ENCODE measurements around the gene CYB561A3.

The CYB561A3 gene

DNA sequence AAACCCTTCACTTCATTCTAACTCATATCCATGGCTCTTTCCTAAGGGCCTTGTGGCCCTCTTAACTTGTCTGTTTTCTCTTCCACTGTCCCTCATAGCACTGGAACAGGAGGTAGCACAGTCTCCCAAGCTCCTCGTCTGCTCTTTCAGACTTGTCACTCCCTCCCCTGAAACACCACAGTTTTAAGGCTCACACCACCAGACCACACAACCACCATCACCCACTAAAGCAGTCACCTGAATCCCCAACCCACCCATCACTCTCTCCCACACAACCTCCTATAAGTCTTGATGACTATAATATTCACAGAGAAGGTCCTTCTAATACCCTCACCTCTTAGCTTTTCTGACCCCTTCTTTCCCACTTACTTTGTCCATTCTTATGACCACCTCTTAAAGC is 55.5 kb downstream of the CYB561A3 start:
- H3K36me3 ChIP-seq (replicated peaks): peaks cover 89% of the 10 kb centered on the region

DNA sequence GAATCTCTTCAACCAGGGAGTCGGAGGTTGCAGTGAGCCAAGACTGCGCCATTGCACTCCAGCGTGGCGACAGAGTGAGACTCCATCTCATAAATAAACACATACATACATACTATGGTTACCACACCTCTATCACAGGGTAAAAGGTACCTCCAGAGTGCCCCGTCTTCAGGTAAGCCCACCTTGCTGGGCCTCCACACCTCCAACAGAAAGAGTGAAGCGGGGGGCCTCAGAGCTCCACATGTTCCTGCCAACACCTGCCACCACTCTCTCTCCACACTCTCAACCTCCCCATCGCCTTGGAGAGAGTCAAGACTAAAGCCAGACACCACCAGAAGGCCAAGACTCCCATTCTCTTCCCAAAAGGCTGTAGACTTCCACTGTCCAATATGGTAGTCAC is 56.3 kb downstream of the CYB561A3 start:
- in situ Hi-C loops (cut with MboI; ENCODE audit: low sequenced_read_pairs): no loop called here
- no peak overlapping the region for H3K4me3 ChIP-seq
- no peaks in the 10 kb centered on the region for H3K27me3 ChIP-seq (ENCODE audit: low read depth)
- no peaks in the 10 kb centered on the region for H3K9me3 ChIP-seq
- DNase-seq (ENCODE audit: low spot score in 2 of 2): no peak
- peaks cover 91% of the 10 kb centered on the region for H3K36me3 ChIP-seq (replicated peaks)
- H3K4me1 ChIP-seq: no peaks in the 10 kb centered on the region

More for the DNA sequence above, 55.5 kb downstream of the CYB561A3 start:
- H3K4me3 ChIP-seq: no peak overlapping the region
- H3K27me3 ChIP-seq (ENCODE audit: low read depth): no peaks in the 10 kb centered on the region
- no peaks in the 10 kb centered on the region for H3K9me3 ChIP-seq
- DNase-seq (ENCODE audit: low spot score in 2 of 2): no peak
- H3K4me1 ChIP-seq: no peaks in the 10 kb centered on the region
- in situ Hi-C loops (cut with MboI; ENCODE audit: low sequenced_read_pairs): no loop called here

DNA sequence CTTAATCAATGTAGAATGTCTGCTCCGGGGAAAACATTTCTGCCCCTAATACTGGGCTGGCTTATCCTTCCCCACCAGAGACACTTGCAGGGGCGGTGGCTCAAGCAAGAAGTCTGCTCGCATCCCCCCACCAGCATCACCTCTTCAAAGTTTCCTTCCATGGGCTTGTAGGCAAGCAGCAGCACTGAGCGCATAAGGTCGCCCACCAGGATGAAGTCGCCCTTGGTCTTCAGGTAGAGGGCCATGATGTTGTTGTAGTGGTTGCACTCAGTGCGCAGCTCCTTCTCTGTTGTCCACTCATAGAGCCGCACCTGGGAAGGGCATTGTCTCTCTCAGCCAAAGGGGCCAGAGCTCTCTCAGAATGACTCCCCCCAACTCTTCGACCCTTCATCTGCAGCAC is 58.0 kb downstream of the CYB561A3 start:
- Histone ChIP-seq H3K36me3 (replicated peaks) (peaks cover 91% of the 10 kb centered on the region), H3K4me1 (no peaks in the 10 kb centered on the region; the same call in 1 of the 2 replicates), H3K27me3 (ENCODE audit: low read depth) (no peaks in the 10 kb centered on the region), H3K4me3 (no peak overlapping the region), H3K9me3 (no peaks in the 10 kb centered on the region)
- in situ Hi-C loops (cut with MboI; ENCODE audit: low sequenced_read_pairs): no loop called here
- DNase-seq (ENCODE audit: low spot score in 2 of 2): no peak

GRCh38 chr11:61302550-61302949 is 59.1 kb downstream of the CYB561A3 start:
- Histone ChIP-seq H3K36me3 (replicated peaks) (peaks cover 80% of the 10 kb centered on the region), H3K4me1 (peaks cover 9% of the 10 kb centered on the region), H3K9me3 (no peaks in the 10 kb centered on the region), H3K27me3 (ENCODE audit: low read depth) (no peaks in the 10 kb centered on the region), H3K4me3 (no peak overlapping the region)
- in situ Hi-C loops (cut with MboI; ENCODE audit: low sequenced_read_pairs): no loop called here
- no peak for DNase-seq (ENCODE audit: low spot score in 2 of 2)

All from HAP-1 (cell line).